Fibroblast of the aortic adventitia (primary cell): ENCODE measurements around the gene LHFPL3. TPM values are rescaled to one million over a fixed set of nuclear protein-coding genes. Genes with fewer than 3 reads are reported as not detected.

Experiments
- DNase-seq: peaks from one replicate; pipeline ENCODE4 v3.0.0-alpha.2; 2010; ENCODE audit warnings: low read depth
- H3K4me3 ChIP-seq: 2 replicates; pipeline ENCODE4 v1.5.1; 2011; ENCODE audit warnings: low read depth, mild to moderate bottlenecking, control low read depth, low read length, moderate library complexity
- CTCF ChIP-seq: IDR thresholded peaks from 2 replicates; pipeline ENCODE4 v1.5.1; 2011; ENCODE audit warnings: mild to moderate bottlenecking, low read length, control low read depth, inconsistent platforms; ENCODE audit not compliant: insufficient read depth
- total RNA-seq: library from RNA; depleted of rRNA; stranded (reverse); fragments of >200 nt; gene quantifications from 2 replicates; pipeline ENCODE4 v1.2.3, GENCODE V29; 2012; ENCODE audit warnings: low replicate concordance

The LHFPL3 gene
- total RNA-seq, 1 donor = not detected

GRCh38 chr7:104855861-104856260 lies 527.5 kb downstream of the LHFPL3 start:
- H3K4me3 ChIP-seq = no peak overlapping the region
- no peak for DNase-seq
- no peak for TF ChIP-seq CTCF

- DNase-seq = no peak
- no peak for TF ChIP-seq CTCF
- no peak overlapping the region for H3K4me3 ChIP-seq
These were observed 529.3 kb downstream of the LHFPL3 start for GRCh38 chr7:104857458-104858425.

GRCh38 chr7:104859754-104860426 lies 531.5 kb downstream of the LHFPL3 start:
- no peak for DNase-seq

GRCh38 chr7:104861729-104862390 lies 533.5 kb downstream of the LHFPL3 start:
- no peak overlapping the region for H3K4me3 ChIP-seq
- DNase-seq = no peak
- no peak for TF ChIP-seq CTCF

More at GRCh38 chr7:104859754-104860426, 531.5 kb downstream of the LHFPL3 start:
- TF ChIP-seq CTCF = no peak
- no peak overlapping the region for H3K4me3 ChIP-seq

GRCh38 chr7:104862719-104863118 lies 534.3 kb downstream of the LHFPL3 start:
- TF ChIP-seq CTCF = peak; percentile 31
- no peak for DNase-seq

GRCh38 chr7:104873401-104873800 lies 545.0 kb downstream of the LHFPL3 start:
- TF ChIP-seq CTCF = no peak
- H3K4me3 ChIP-seq = no peak overlapping the region
- DNase-seq = peak; percentile 8

More at GRCh38 chr7:104862719-104863118, 534.3 kb downstream of the LHFPL3 start:
- no peak overlapping the region for H3K4me3 ChIP-seq
